Measurements from ENCODE around the gene TOX2. TPM values are rescaled to one million over a fixed set of nuclear protein-coding genes. Genes with fewer than 3 reads are reported as not detected.
A peak's percentile ranks its signal among the peaks of the same experiment; 100 is the strongest.

The TOX2 gene
- total and polyA plus RNA-seq, 2 of the 4 experiments (the other 2 are of a cell fraction) = 1.3 to 17.5 TPM

DNA sequence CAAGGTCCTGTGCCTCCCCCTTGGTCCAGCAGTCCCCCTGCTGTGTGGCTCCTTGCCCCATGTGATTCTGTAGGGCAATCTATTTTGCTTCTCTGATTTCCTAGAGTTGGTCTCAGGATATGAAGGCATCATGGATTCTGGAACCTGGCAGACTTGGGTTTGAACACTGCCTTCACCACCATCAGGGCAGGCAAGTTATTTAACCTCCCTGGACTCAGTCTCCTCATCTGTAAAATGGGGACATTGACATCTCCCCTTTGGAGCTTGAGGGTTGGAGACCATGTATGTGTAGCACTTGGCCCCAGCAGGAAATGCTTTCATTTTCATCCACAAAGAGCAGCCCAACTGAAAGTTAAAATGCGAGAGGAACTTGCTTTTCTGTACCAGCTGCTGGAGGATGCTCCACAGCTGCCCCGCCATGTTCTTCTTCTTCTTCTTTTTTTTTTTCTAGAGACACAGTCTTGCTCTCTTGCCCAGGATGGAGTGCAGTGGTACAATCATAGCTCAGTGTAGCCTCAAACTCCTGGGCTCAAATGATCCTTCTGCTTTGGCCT, 6.7 kb downstream of the TOX2 start:
- peaks cover 48 to 94% of the 10 kb centered on the region in 2 experiments for H3K79me1 ChIP-seq (ENCODE audit: low read depth in 1 of 2, low read length in 2 of 2)
- no peak overlapping the region for H3K9ac ChIP-seq (ENCODE audit: low read depth, low read length)
- intact Hi-C loops (cut with micrococcal nuclease) = no loop called here
- 0 out of 2 replicates have a peak overlapping the region, but pooled peaks have one; percentile 19 for H3K14ac ChIP-seq (replicated peaks; ENCODE audit: low read depth, low read length)
- H3K18ac ChIP-seq (ENCODE audit: low read depth, low read length) = no peak overlapping the region
- H3K27me3 ChIP-seq (ENCODE audit: control insufficient read depth, insufficient read depth, low read length) = no peaks in the 10 kb centered on the region
- H4K8ac ChIP-seq (ENCODE audit: low read depth in 2 of 2, low read length in 2 of 2) = no peak overlapping the region; a peak in 1 of 4 replicates
- H3K4ac ChIP-seq (ENCODE audit: low read depth, low read length) = no peak overlapping the region
- ChIA-PET POLR2A (ENCODE audit: unreplicated experiment) (no interaction called here), CTCF (no interaction called here)
- no peak overlapping the region for H3K56ac ChIP-seq (ENCODE audit: extremely low read depth, insufficient read depth, low read length)
- no peak overlapping the region for H3K4me3 ChIP-seq (ENCODE audit: insufficient read depth, low read depth, low read length)
- dilution Hi-C loops (cut with HindIII; ENCODE audit: low sequenced_read_pairs, unreplicated experiment) = no loop called here
- H3K9me3 ChIP-seq (ENCODE audit: control insufficient read depth, insufficient read depth, low read length) = no peaks in the 10 kb centered on the region
- H3K9me1 ChIP-seq (ENCODE audit: insufficient read depth, low read length) = peaks cover 40% of the 10 kb centered on the region
- H2BK5ac ChIP-seq (ENCODE audit: low read depth, low read length, poor library complexity, severe bottlenecking) = no peak overlapping the region
- in situ Hi-C loops (cut with MboI; ENCODE audit: low sequenced_read_pairs) = no loop called here
- peak overlapping the region; percentile 37; the same call in 1 of the 2 replicates for H2AK5ac ChIP-seq (ENCODE audit: low read depth, low read length)
- H2AFZ ChIP-seq (replicated peaks; ENCODE audit: low read length, poor library complexity) = no peak overlapping the region
- peaks cover 83% of the 10 kb centered on the region for H4K20me1 ChIP-seq (ENCODE audit: insufficient read depth, low read length)
- no peak overlapping the region for H2BK15ac ChIP-seq (ENCODE audit: low read depth, low read length)
- no peak overlapping the region for H3K23ac ChIP-seq (ENCODE audit: low read depth, low read length)
- ATAC-seq (ENCODE audit: low read depth) = no peak
- H3K4me1 ChIP-seq (ENCODE audit: control insufficient read depth, insufficient read depth, low read length) = peaks cover 15% of the 10 kb centered on the region
- no peak overlapping the region for H2BK20ac ChIP-seq (ENCODE audit: low read depth, low read length)
- no peak overlapping the region for H2BK120ac ChIP-seq (ENCODE audit: low read depth, low read length)
- H2AK9ac ChIP-seq (replicated peaks; ENCODE audit: low read depth, low read length, poor library complexity) = no peak overlapping the region
- no peak overlapping the region for H3K4me2 ChIP-seq (ENCODE audit: low read depth, low read length)
- DNase-seq = no peak
- H3K36me3 ChIP-seq (ENCODE audit: control insufficient read depth, insufficient read depth, low read length) = no peaks in the 10 kb centered on the region
- no peak overlapping the region for H4K5ac ChIP-seq (ENCODE audit: low read depth, low read length)
- H3K27ac ChIP-seq (ENCODE audit: insufficient read depth, low read length) = no peak overlapping the region
- WGBS, 2 experiments (ENCODE audit: extremely low coverage in 2 of 2, insufficient read length in 1 of 2) = no CpG with 5 or more reads among the region's 2 CpGs
- no peak overlapping the region for H4K91ac ChIP-seq (ENCODE audit: insufficient read depth, low read depth, low read length)
- no TSS peak for BruUV-seq (replicated peaks)
- TF ChIP-seq RFX5 (IDR thresholded peaks at IDR 0.05; ENCODE audit: low read depth, low read length) (no peak), MAZ (IDR thresholded peaks at IDR 0.05; ENCODE audit: borderline replicate concordance, low read depth, low read length) (no peak), FOS (IDR thresholded peaks at IDR 0.05; ENCODE audit: low read depth, low read length) (no peak), BHLHE40 (IDR thresholded peaks at IDR 0.05; ENCODE audit: low read depth, low read length) (no peak), MXI1 (IDR thresholded peaks at IDR 0.05; ENCODE audit: borderline replicate concordance, low read depth, low read length) (no peak), NFE2L2 (IDR thresholded peaks at IDR 0.05; ENCODE audit: low read depth, low read length) (no peak), MAFK (IDR thresholded peaks at IDR 0.05; ENCODE audit: low read depth, low read length) (no peak), RAD21 (IDR thresholded peaks at IDR 0.05; ENCODE audit: low read length) (no peak), RCOR1 (IDR thresholded peaks at IDR 0.05; ENCODE audit: insufficient replicate concordance, low read length) (no peak), CHD1 (IDR thresholded peaks at IDR 0.05; ENCODE audit: low read depth, low read length) (no peak)
- TF ChIP-seq, protein P1, sequence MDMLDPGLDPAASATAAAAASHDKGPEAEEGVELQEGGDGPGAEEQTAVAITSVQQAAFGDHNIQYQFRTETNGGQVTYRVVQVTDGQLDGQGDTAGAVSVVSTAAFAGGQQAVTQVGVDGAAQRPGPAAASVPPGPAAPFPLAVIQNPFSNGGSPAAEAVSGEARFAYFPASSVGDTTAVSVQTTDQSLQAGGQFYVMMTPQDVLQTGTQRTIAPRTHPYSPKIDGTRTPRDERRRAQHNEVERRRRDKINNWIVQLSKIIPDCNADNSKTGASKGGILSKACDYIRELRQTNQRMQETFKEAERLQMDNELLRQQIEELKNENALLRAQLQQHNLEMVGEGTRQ (IDR thresholded peaks at IDR 0.05; ENCODE audit: low read depth, low read length) = no peak

Data from IMR-90 (cell line).